ENCODE results near the gene EFCAB10.
"Not testable (repeated sequence)": the region's sequence is repeated elsewhere in the genome, so short reads cannot be mapped to it uniquely, and the experiment has no call there.

The EFCAB10 gene

DNA sequence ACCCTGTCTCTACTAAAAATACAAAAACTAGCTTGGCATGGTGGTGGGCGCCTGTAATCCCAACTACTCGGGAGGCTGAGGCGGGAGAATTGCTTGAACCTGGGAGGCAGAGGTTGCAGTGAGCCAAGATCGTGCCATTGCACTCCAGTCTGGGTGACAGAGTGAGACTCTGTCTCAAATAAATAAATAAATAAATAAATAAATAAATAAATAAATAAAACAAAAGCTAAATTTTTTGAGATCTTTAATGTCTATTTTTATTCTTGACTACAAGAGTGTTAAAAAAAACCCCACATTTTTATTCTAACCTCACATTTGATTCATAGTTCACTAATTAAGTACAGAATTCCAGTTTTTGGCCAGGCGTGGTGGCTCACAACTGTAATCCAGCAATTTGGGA lies 53.6 kb downstream of the EFCAB10 start:
- not testable (repeated sequence) for DNase-seq

DNA sequence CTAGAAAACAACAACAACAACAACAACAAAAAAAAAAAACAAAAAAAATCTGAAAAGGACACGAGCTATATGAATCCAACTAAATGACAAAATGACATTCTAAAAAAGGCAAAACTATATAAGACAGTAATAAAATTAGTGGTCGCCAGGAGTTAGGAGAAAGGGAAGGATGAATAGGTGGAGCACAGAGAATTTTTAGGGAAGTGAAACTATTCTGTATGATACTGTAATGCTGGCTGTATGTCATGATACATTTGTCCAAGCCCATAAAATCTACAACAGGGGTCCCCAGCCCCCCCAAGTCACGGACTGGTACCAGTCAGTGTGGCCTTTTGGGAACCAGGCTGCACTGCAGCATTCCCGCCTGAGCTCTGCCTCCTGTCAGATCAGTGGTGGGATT lies 56.5 kb downstream of the EFCAB10 start:
- DNase-seq, result no peak

DNA sequence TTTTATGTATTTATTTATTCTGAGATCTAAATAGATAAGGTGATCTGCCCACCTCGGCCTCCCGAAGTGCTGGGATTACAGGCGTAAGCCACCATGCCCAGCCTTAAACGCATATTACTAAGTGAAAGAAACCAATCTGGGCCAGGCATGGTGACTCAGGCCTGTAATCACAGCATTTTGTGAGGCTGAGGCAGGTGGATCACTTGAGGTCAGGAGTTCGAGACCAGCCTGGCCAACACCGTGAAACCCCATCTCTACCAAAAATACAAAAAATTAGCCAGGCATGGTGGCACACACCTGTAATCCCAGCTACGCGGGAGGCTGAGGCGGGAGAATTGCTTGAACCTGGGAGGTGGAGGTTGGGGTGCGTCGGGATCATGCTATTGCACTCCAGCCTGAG lies 56.9 kb downstream of the EFCAB10 start:
- DNase-seq, result not testable (repeated sequence)

DNA sequence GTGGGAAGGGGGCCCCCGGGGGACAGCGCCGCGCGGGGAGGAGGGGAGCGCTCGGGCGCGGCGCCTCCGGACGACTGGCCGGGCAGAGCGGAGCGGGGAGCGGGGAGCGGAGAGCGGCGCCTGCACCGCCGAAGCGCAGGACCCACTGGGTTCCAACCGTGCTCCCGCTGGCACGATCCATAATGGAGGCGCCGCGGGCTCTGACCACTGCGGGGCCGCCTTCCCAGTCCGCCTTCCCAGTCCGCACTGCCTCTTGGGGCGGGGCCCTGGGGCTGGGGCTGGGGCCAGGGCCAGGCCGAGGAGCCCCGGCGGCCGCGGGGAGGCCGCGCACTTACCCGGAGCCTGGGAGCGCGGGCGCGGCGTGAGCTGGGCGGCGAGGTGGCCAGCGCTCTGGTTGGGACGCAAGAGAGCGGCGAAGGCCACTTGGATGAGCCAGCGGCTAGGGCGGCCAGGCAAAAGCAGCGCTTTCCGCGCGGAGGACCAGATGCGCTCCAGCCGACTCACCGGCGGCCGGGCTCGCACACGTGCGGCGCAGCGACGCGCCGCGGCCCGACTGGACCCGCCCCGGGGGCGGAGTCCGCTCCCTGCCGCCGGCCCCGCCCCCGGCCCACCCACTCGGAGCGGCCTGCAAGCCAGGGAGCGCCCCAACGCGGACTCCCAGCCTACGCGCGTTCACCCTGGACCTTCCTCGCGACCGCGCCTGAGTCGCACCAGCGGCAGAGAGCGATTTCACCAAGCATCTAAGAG lies 59.4 kb downstream of the EFCAB10 start, which contains the start of gene PUS7:
PUS7 (minus strand) TSS at position 555 of the 747 bp plus-strand sequence. CDS start 13,759 bp downstream, outside the sequence.
- DNase-seq, result peak; percentile 87

DNA sequence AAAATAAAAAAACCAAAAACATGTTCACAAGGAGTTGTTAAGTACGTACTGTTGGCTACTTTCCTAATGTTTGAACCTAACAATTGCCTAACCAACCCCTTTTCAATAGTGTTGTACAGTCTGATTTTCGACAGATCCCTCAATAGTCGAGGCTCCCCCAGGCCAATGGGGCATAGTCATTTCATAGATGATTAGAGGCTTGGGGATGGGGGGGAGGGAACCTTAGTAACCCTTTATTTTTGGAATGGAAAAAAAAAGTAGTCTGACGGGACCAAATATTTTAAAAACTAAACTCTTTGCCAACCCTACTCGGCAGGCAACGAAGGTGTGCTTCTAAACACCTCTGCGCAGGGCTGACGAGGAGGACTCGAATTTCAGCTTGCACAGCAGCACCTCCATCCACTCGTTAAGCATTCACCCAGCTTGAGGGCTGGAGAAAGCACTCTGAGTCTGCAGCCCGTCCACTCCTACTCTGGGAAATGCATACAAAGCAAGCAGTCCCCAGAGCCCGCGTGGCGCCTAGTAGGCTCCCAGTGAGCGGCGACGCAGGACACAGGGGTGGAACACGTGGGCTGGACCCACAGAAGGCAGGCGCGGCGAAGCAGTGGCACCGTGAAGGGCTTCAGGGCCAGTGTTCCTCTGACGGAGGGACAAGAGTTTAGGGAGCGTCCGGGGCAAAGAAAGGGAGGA lies 60.1 kb downstream of the EFCAB10 start:
- peak; percentile 38 for DNase-seq

DNA sequence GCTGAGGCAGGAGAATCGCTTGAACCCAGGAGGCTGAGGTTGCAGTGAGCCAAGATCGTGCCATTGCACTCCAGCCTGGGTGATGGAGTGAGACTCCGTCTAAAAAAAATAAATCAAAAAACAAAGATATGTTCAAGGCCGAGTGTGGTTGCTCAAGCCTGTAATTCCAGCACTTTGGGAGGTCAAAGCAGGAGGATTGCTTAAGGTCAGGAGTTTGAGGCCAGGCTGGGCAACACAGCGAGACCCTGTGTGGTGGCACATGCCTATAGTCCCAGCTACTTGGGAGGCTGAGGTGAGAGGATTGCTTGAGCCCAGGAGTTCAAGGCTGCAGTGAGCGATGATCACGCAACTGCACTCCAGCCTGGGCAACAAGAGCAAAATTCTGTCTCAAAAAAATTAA lies 60.7 kb downstream of the EFCAB10 start:
- not testable (repeated sequence) for DNase-seq

DNA sequence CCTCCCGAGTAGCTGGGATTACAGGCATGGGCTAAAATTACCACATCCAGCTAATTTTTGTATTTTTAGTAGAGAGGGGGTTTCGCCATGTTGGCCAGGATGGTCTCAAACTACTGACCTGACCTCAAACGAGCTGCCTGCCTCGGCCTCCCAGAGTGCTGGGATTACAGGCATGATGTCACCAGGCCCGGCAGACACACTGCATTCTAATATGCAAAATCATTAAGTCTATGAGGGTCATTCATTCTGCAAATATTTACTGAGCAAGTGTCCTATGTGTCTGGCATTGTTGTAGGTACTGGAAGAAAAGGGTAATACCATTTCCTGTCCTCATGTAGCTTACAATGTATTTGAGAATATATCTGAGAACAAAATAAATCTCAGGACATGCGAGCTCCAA lies 61.9 kb downstream of the EFCAB10 start:
- no peak for DNase-seq

DNA sequence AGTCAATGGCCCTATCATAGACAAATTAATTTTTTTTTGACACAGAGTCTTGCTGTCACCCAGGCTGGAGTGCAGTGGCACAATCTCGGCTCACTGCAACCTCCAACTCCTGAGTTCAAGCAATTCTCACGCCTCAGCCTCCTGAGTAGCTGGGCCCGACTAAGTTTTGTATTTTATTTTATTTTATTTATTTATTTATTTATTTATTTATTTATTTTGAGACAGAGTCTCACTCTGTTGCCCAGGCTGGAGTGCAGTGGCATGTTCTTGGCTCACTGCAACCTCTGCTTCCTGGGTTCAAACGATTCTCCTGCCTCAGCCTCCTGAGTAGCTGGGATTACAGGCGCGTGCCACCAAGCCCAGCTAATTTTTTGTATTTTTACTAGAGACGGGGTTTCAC lies 65.7 kb downstream of the EFCAB10 start:
- DNase-seq, result not testable (repeated sequence)

Data from fibroblast of upper back skin (primary cell).